ENCODE results near the gene GPR148.

Gene GPR148

DNA sequence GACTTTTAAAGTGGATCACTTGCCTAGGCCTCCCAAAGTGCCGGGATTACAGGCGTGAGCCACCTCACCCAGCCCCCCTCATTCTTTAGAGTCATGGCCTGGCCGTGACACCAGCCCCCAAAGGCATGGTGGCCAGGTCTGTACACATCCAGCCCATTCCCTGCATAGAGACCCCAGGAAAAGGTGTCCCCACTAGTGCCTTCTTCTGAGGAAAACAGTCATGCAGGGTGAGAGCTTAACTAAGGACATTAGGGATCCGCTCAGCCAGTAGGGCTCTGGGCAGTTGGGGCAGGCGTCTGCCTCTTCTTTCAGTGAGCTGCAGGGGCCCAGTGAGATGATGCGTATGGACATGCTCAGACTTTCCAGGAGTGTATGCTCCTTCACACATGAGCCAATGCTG lies 20.8 kb downstream of the GPR148 start:
- no peak for DNase-seq

GRCh38 chr2:130754811-130755210 lies 25.9 kb downstream of the GPR148 start:
- no peak for DNase-seq

- no peak for DNase-seq
These were observed 26.6 kb downstream of the GPR148 start, which contains the start of gene AMER3 for GRCh38 chr2:130755256-130756052. AMER3 (plus strand) TSS chr2:130755540; CDS start chr2:130762073, 6,533 bp downstream.

DNA sequence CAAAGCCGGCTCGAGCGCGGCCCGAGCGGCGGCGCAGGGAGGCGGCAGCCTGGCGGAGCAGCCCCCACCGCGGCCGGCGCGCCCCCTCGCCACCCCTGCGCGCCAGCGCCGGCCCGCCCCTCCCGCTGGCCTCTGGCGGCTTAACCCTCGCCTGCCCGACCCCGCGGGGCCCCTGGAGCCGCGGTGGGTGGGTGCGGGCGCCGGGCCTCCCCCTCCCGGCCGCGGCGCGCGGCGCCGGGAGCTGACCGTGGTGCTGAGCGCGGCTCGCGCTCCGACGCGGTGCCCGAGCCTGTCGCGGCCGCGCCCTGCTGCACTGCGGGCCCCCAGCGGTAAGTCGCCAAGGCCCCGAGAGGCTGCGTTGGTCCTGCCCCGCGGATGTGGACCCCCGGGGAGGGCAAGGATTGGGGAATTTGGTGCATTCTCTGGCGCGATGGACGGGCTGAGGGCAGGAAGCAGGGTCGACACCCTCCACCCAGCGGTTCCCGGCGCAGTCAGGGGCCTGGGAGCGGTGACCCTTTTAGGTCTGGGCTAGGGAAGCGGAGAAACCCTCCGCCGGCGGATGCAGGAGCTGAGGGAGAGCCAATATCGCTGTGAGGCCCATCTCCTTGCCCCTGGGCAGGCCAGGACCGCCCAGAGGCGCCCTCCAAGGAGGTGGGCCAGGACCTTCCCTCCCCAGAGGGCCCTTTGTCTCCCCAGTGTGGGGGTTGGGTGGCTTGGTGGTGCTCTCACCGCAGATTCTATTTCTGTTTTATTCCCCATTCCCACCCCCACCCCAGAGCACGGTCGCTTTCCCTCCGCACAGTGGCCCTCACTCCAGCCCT lies 27.4 kb downstream of the GPR148 start:
- DNase-seq: peak; percentile 71

GRCh38 chr2:130756874-130757668 lies 28.2 kb downstream of the GPR148 start:
- DNase-seq: no peak

- DNase-seq: no peak
These were observed 31.3 kb downstream of the GPR148 start for GRCh38 chr2:130759906-130760753.

DNA sequence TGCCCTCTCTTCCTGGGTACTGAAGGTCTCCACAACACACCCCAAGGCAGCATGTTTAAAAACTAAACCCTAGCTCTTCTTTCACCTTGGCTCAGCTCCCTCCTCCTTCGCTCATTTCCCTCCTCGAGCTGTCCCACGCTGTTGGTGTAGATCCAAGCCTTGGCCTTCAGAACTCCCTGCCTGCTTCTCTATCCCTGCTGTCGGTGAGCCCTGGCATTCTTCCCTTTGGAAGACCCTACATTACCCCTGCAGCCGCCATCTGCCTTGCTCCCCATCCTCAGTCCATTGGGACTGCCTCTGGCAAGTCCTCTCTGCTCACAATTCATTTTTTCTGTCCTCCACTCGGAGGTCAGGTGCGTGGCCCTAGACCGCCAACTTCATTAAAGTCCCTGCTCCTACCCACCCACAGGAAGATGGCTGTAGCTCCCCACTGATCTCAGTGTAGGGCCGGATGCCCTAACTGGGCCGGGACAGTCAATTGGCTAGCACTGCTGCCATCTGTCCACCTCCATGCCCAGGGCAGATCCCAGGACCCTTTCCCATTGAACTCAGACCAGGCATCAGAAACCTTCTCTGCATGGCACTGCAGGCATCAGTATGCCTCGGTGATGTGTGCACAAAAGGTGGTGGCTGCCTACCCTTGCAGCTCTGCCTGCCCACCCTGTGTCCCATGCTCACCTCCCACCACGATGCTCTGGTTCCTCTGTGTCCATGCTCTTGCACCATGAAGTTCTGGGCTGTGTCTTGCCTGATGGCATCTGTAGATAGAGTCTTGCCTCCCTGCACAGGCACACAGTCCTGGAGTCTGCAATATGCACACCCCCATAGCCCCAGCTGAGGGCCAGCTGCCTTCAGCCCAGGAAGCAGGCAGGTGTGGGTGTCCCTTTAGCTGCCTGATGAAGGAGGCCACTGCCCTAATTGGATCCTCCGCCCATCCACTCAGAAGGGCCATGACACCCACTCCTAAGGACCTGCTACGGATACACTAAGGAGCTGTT lies 32.2 kb downstream of the GPR148 start:
- no peak for DNase-seq

DNA sequence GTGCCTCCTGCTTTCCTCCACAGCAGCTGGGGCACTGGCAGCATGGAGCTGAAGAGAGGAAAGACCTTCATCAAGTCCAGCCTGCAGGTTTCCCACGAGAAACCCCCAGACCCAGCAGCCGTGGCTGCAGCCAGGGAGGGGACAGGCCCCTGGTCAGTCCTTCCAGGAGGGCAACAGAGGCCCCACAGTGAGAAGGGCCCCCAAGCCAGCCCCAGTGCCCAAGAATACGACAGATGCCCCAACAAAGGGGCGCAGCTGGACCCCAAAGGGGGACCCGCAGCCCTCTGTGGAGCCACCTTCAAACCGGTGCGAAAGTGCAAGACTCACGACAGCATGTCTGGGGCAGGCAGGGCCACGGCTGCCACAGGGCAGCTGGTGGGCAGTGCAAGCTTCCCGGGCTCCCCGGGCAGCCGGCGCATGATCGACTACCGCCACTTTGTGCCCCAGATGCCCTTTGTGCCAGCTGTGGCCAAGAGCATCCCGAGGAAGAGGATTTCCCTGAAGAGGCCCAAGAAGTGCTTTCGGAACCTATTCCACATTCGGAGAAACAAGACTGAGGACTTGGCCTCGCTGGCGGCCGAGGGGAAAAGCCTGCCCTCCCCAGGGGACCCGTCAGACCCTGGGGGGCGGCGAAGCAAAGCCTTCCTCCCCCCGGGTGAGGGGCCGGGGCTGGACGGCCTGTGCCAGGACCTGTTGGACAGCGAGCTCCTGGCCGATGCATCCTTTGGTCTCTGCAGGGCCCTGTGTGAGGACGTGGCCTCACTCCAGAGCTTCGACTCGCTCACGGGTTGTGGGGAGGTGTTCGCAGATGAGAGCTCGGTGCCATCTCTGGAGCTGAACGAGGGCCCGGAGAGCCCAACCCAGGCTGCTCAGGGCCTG lies 33.4 kb downstream of the GPR148 start:
- no peak for DNase-seq

GRCh38 chr2:130762910-130763385 lies 34.1 kb downstream of the GPR148 start:
- no peak for DNase-seq

GRCh38 chr2:130763405-130763804 lies 34.5 kb downstream of the GPR148 start:
- DNase-seq: no peak

DNA sequence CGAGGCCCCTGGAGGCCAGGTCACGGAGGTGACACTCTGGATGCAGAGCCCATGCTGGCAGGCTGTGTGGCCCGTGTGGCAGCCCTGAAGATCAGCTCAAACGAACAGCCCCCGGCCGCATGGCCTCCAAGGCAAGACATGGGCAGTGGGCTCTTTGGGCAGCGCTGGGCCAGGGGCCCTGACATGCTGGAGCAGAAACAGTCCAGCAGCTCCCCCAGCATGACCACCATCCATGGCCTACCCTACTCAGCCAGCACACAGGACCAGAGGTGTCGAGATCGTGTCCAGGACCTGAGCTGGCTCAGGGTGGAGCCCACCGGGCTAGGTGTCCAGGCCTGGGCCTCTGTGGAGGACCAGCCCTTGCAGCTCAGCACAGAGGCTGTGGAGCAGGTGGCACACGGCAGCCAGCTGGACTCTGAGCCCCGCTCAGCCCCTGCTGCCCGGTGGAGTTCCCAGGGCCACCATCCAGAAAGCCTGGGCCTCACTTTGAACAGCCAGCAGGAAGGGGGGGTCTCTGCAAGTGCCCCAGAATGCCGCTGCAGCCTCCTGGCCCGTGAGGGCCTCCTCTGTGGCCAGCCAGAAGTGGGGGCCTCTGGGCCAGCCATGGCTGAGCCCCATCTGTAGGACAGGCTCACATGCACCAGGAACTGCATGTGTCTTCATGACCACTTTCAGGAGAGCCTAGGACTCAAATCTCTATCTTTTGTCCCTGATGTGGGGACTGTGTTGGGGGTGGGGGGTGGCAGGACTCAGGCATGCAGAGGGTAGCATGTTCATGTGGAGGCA lies 35.4 kb downstream of the GPR148 start:
- no peak for DNase-seq

- DNase-seq: no peak
These were observed 35.9 kb downstream of the GPR148 start for GRCh38 chr2:130764821-130765115.

DNA sequence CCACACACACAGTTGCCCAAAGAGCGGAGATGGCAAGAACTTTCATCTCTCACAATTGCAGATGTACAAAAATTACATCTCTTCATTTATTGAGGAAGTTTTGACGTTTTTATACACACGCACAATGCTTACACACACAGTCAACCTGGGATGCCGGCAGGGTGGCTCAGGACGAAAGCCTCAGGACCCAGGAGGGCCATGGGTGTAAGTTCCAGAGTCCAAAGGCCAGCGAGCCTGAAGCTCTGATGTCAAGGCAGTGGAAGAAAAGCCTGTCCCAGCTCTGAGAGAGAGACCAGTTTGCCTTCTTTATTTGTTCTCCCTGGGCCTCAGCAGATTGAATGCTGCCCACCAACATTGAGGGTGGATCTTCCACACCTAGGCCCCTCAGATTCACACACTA lies 36.6 kb downstream of the GPR148 start:
- no peak for DNase-seq

GRCh38 chr2:130766037-130766436 lies 37.2 kb downstream of the GPR148 start:
- no peak for DNase-seq

- no peak for DNase-seq
These were observed 38.0 kb downstream of the GPR148 start for GRCh38 chr2:130766711-130767407.

- DNase-seq: no peak
These were observed 38.5 kb downstream of the GPR148 start for GRCh38 chr2:130767408-130767775.

DNA sequence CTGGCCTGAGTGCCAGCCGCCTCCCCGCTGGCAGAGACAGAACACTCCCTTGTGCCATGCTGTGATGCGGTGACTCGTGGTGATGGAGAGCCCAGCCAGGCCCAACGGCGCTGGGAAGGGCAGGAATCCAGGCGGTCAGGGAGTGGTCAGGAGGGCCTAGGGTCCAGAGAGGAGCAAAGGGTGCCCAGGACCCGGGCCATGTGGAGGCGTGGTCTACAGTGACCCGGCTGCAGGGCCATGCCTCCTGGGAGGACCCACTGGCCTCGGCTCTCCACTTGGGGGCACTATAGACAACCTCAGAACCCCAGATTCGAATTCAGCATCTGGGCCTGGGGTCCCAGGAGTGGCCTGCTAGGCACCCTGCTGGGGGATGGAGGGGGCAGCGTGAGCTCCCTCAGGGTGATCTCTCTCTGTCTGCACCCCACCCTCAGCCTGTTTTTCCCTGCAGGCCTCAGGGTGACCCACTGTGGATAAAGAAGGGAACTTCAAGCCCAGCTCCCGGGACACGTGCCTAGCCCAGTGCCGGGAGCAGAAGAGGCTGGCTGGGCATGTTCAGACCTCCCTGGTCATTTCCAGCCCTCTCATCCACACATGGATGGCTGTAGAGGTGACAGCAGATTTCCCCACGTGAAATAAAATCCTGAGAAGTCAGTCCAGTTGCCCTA lies 39.5 kb downstream of the GPR148 start:
- DNase-seq: no peak

DNA sequence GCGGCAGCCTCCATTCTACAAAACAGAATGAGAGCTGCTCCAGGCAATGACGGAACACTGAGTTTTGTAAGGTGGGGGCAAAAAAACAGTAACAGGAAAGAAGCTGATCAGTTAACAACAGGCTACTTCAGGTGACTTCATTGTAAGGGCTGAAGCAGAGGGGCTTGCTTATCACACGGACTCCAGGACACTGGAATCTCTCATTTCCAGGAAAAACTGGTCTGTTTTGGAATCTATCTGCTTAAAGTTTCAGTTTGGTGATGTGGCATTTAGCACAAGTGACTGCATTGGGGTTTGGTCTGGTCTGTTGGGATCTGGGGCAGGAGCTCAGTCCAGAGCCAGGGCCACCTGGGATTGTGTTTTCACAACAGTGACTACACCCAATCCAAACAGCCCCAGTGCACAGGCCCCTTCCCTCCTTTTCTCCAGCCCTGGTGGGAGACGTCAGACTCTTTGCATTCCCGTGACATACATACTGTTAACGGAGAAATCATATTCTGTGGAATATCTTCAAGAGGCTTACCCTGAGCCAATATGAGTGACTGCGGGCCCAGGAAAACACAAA lies 40.6 kb downstream of the GPR148 start:
- no peak for DNase-seq
